Keratinocyte (primary cell): Measurements from ENCODE around the gene SAMD4A. TPM values are rescaled to one million over a fixed set of nuclear protein-coding genes. Genes with fewer than 3 reads are reported as not detected.

Source experiments
- DNase-seq: peaks from one replicate; pipeline ENCODE4 v3.0.0-alpha.2; 2011; ENCODE audit warnings: low read depth, missing footprints, low spot score
- FAIRE-seq: peaks from 2 replicates; lab custom pipeline; 2011; peaks lifted over from hg19 to GRCh38; lab: Jason Lieb, UNC
- H2AFZ ChIP-seq: 2 replicates; pipeline ENCODE4 v1.6.0; 2012; ENCODE audit warnings: low read length, control low read depth, inconsistent platforms; ENCODE audit not compliant: control insufficient read depth
- H3K27ac ChIP-seq: 2 replicates; pipeline ENCODE4 v1.5.1; 2011; ENCODE audit warnings: low read length; ENCODE audit not compliant: control insufficient read depth, insufficient read depth
- H3K27me3 ChIP-seq: 3 replicates; pipeline ENCODE4 v1.6.0; 2011; ENCODE audit warnings: low read length; ENCODE audit not compliant: control insufficient read depth, insufficient read depth; ENCODE audit errors: extremely low read depth
- H3K36me3 ChIP-seq, 2 experiments: 2 replicates in 1 of 2; 3 replicates in 1 of 2; pipeline ENCODE4 v1.5.1; 2011; ENCODE audit warnings: low read length in 2 of 2, mild to moderate bottlenecking in 1 of 2; ENCODE audit not compliant: control insufficient read depth in 2 of 2, insufficient read depth in 2 of 2; ENCODE audit errors: extremely low read depth in 1 of 2
- H3K4me1 ChIP-seq: 3 replicates; pipeline ENCODE4 v1.5.1; 2011; ENCODE audit warnings: low read length; ENCODE audit not compliant: control insufficient read depth, insufficient read depth; ENCODE audit errors: extremely low read depth
- H3K4me2 ChIP-seq: 3 replicates; pipeline ENCODE4 v1.6.0; 2011; ENCODE audit warnings: low read depth, low read length; ENCODE audit not compliant: control insufficient read depth, insufficient read depth; ENCODE audit errors: extremely low read depth
- H3K4me3 ChIP-seq, 3 experiments: fragments of 200-600 bp in 1 of 3; sonication (generic) in 1 of 3; 2 replicates in 2 of 3; 3 replicates in 1 of 3; pipeline ENCODE4 v1.5.1; 2011 to 2016; ENCODE audit warnings: low read length in 3 of 3, mild to moderate bottlenecking in 3 of 3, control low read depth in 2 of 3, inconsistent platforms in 1 of 3, low read depth in 1 of 3, mixed read lengths in 1 of 3, mixed run types in 1 of 3, moderate library complexity in 1 of 3; ENCODE audit not compliant: control insufficient read depth in 2 of 3, insufficient read depth in 2 of 3; ENCODE audit errors: extremely low read depth in 1 of 3
- H3K79me2 ChIP-seq: 2 replicates; pipeline ENCODE4 v1.6.0; 2012; ENCODE audit warnings: low read length; ENCODE audit not compliant: control insufficient read depth, insufficient read depth
- H3K9ac ChIP-seq: 3 replicates; pipeline ENCODE4 v1.6.0; 2011; ENCODE audit warnings: low read length; ENCODE audit not compliant: control insufficient read depth, insufficient read depth; ENCODE audit errors: extremely low read depth
- H3K9me1 ChIP-seq: 3 replicates; pipeline ENCODE4 v1.6.0; 2011; ENCODE audit warnings: low read length; ENCODE audit not compliant: control insufficient read depth, insufficient read depth; ENCODE audit errors: extremely low read depth
- H3K9me3 ChIP-seq: 2 replicates; pipeline ENCODE4 v1.5.1; 2012; ENCODE audit warnings: low read depth, low read length; ENCODE audit not compliant: control insufficient read depth
- H4K20me1 ChIP-seq: 3 replicates; pipeline ENCODE4 v1.6.0; 2011; ENCODE audit warnings: low read length; ENCODE audit not compliant: control insufficient read depth, insufficient read depth; ENCODE audit errors: extremely low read depth
- EZH2 ChIP-seq: IDR thresholded peaks from one replicate; pipeline ENCODE4 v1.6.1; 2012; ENCODE audit warnings: inconsistent platforms, mild to moderate bottlenecking, low read length, moderate library complexity
- dilution Hi-C: fragments of 300-500 bp; cut with MboI; formaldehyde crosslinking; loops from one replicate; pipeline ENCODE4 v1.7.0; 2020; ENCODE audit warnings: low sequenced_read_pairs; ENCODE audit not compliant: extremely low pct_ligation_motif_present
- polyA plus RNA-seq, 5 experiments: library from polyadenylated mRNA; depleted of rRNA in 3 of 5; stranded (reverse) in 3 of 5; stranded (forward) in 1 of 5; unstranded in 1 of 5; fragments of >200 nt; gene quantifications; 1 replicate in 1 of 5; 2 replicates in 3 of 5; 3 replicates in 1 of 5; pipeline versions ENCODE4 v1.2.1 to v1.2.3, GENCODE V29; 2011 to 2012; ENCODE audit warnings: missing spikeins in 2 of 5, low read depth in 1 of 5, low replicate concordance in 1 of 5
- TF ChIP-seq, protein P1 (sequence below), 3 experiments: IDR thresholded peaks in 1 of 3; conservative IDR thresholded peaks in 1 of 3; optimal IDR thresholded peaks in 1 of 3; 2 replicates in 2 of 3; 3 replicates in 1 of 3; pipeline versions ENCODE3 to v1.5.1; 2011; ENCODE audit warnings: low read length in 3 of 3, mild to moderate bottlenecking in 3 of 3, moderate library complexity in 2 of 3, control low read depth in 1 of 3, inconsistent platforms in 1 of 3; ENCODE audit not compliant: insufficient read depth in 2 of 3; ENCODE audit errors: extremely low read depth in 1 of 3

Gene SAMD4A
- polyA plus RNA-seq, 1 donor (not counting 4 experiments of a cell fraction or from before 2014, with no cell fraction given), result 16.2 TPM

DNA sequence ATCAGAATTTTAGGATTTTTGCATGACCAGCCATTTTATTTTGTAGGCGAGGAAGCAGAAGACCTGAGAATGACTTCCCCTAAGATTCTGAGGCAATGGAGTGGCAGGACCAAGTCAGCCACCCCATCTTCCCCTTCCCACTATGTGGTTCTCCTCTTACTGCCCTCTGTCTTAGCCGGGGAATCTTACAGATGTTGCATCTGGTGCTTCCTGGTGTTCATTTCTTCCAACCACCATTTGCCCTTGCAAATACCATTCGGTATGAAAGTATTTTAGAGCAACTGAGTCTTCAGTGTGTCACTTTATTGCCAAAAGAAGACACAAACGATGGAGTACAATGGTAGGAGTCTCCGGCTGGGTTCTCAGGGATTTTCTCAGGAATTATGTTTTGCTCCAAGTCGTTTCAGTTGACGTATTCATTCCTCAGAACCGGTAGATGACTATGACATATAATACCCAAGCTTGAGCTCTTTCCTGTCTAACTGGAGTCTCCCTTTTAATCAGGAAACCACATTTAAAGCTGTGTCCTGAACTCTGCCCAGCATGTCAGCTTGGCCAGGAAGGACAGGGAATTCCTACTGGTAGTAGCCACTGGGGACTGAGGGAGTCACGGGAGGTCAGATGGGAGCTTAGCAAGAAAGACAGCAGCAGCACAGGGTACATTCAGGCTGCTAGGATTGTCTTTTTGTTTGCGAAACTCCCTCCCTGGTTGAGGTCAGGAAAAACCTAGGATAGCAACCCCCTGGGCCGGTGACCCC lies 87.0 kb downstream of the SAMD4A start:
- H3K4me3 ChIP-seq, result no peak overlapping the region
- no peak for TF ChIP-seq EZH2
- TF ChIP-seq, protein P1, sequence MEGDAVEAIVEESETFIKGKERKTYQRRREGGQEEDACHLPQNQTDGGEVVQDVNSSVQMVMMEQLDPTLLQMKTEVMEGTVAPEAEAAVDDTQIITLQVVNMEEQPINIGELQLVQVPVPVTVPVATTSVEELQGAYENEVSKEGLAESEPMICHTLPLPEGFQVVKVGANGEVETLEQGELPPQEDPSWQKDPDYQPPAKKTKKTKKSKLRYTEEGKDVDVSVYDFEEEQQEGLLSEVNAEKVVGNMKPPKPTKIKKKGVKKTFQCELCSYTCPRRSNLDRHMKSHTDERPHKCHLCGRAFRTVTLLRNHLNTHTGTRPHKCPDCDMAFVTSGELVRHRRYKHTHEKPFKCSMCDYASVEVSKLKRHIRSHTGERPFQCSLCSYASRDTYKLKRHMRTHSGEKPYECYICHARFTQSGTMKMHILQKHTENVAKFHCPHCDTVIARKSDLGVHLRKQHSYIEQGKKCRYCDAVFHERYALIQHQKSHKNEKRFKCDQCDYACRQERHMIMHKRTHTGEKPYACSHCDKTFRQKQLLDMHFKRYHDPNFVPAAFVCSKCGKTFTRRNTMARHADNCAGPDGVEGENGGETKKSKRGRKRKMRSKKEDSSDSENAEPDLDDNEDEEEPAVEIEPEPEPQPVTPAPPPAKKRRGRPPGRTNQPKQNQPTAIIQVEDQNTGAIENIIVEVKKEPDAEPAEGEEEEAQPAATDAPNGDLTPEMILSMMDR (optimal IDR thresholded peaks at IDR 0.05 in 1 of 3, IDR thresholded peaks at IDR 0.05 in 1 of 3, conservative IDR thresholded peaks at IDR 0.05 in 1 of 3; ENCODE audit: extremely low read depth in 1 of 3, insufficient read depth in 2 of 3, low read length in 3 of 3), result no peak
- H3K79me2 ChIP-seq, result peaks cover 38% of the 10 kb centered on the region
- H3K4me2 ChIP-seq, result no peak overlapping the region
- no peaks in the 10 kb centered on the region for H3K9me3 ChIP-seq
- H4K20me1 ChIP-seq, result no peaks in the 10 kb centered on the region
- no peak for FAIRE-seq
- no peak overlapping the region for H3K9ac ChIP-seq
- H2AFZ ChIP-seq, result no peak overlapping the region
- dilution Hi-C loops, result no loop called here
- no peak overlapping the region for H3K27ac ChIP-seq
- peaks cover 50% of the 10 kb centered on the region for H3K4me1 ChIP-seq
- no peak for DNase-seq
- H3K9me1 ChIP-seq, result no peaks in the 10 kb centered on the region
- no peaks in the 10 kb centered on the region for H3K36me3 ChIP-seq
- no peaks in the 10 kb centered on the region for H3K27me3 ChIP-seq

DNA sequence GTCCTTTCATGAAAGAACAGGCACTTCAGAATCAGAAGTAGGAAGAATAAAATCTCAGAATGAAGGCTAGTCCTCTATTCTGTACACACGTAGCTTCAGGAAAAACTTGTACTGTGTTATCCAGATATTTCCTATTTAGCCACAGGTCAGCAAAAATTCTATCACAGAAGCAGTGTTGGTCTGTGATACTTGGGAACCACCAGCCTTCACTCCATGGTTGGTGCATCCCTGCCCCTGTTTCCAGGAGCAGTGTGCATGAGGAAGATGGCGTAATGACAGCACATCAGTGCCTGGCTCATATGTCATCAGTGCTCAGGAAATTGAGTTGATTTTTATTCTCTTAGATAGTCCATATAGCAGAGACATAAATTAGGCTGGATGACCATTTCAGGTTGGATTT lies 87.7 kb downstream of the SAMD4A start:
- FAIRE-seq, result no peak
- Histone ChIP-seq H3K4me3 (no peak overlapping the region), H3K27me3 (no peaks in the 10 kb centered on the region), H3K4me2 (no peak overlapping the region), H3K9me3 (no peaks in the 10 kb centered on the region), H2AFZ (no peak overlapping the region), H3K4me1 (peaks cover 50% of the 10 kb centered on the region), H3K27ac (no peak overlapping the region), H3K36me3 (no peaks in the 10 kb centered on the region), H4K20me1 (no peaks in the 10 kb centered on the region), H3K9me1 (no peaks in the 10 kb centered on the region), H3K79me2 (peaks cover 32% of the 10 kb centered on the region), H3K9ac (no peak overlapping the region)
- no peak for DNase-seq
- dilution Hi-C loops, result no loop called here
- TF ChIP-seq EZH2, result no peak
- TF ChIP-seq, protein P1 (optimal IDR thresholded peaks at IDR 0.05 in 1 of 3, IDR thresholded peaks at IDR 0.05 in 1 of 3, conservative IDR thresholded peaks at IDR 0.05 in 1 of 3; ENCODE audit: extremely low read depth in 1 of 3, insufficient read depth in 2 of 3, low read length in 3 of 3), result no peak
